ENCODE measurements around the gene FARS2. TPM values are rescaled to one million over a fixed set of nuclear protein-coding genes. Genes with fewer than 3 reads are reported as not detected.

FARS2 gene
- total RNA-seq, 1 donor from 2014 or later: 11.8 TPM

- H3K27me3 Mint-ChIP-seq (ENCODE audit: low read depth): no peaks in the 10 kb centered on the region
- no peak for DNase-seq (ENCODE audit: low spot score)
- H3K4me1 Mint-ChIP-seq (ENCODE audit: low read depth): no peaks in the 10 kb centered on the region
- no peak overlapping the region for H3K4me3 Mint-ChIP-seq (ENCODE audit: unreplicated experiment)
- peaks cover 1% of the 10 kb centered on the region for H3K36me3 Mint-ChIP-seq (ENCODE audit: low read depth)
- no peak overlapping the region for H3K27ac Mint-ChIP-seq (ENCODE audit: unreplicated experiment)
- no peak for TF ChIP-seq CTCF (IDR thresholded peaks at IDR 0.05)
- H3K9me3 Mint-ChIP-seq (ENCODE audit: low read depth): no peaks in the 10 kb centered on the region
Measured at GRCh38 chr6:5427586-5427985, 166.3 kb downstream of the FARS2 start.

GRCh38 chr6:5433324-5433723 lies 172.0 kb downstream of the FARS2 start:
- Mint-ChIP-seq H3K27me3 (ENCODE audit: low read depth) (no peaks in the 10 kb centered on the region), H3K9me3 (ENCODE audit: low read depth) (peaks cover 9% of the 10 kb centered on the region), H3K36me3 (ENCODE audit: low read depth) (peaks cover 4% of the 10 kb centered on the region), H3K27ac (ENCODE audit: unreplicated experiment) (no peak overlapping the region), H3K4me1 (ENCODE audit: low read depth) (peaks cover 18% of the 10 kb centered on the region), H3K4me3 (ENCODE audit: unreplicated experiment) (no peak overlapping the region)
- no peak for DNase-seq (ENCODE audit: low spot score)
- no peak for TF ChIP-seq CTCF (IDR thresholded peaks at IDR 0.05)

- Mint-ChIP-seq H3K4me1 (ENCODE audit: low read depth) (peaks cover 26% of the 10 kb centered on the region), H3K27ac (ENCODE audit: unreplicated experiment) (peak overlapping the region; percentile 83), H3K9me3 (ENCODE audit: low read depth) (peaks cover 9% of the 10 kb centered on the region), H3K4me3 (ENCODE audit: unreplicated experiment) (no peak overlapping the region), H3K27me3 (ENCODE audit: low read depth) (no peaks in the 10 kb centered on the region), H3K36me3 (ENCODE audit: low read depth) (peaks cover 6% of the 10 kb centered on the region)
- no peak for TF ChIP-seq CTCF (IDR thresholded peaks at IDR 0.05)
- DNase-seq (ENCODE audit: low spot score): no peak
Measured at GRCh38 chr6:5435449-5435848, 174.1 kb downstream of the FARS2 start.

GRCh38 chr6:5438922-5439584 lies 177.7 kb downstream of the FARS2 start:
- no peak for TF ChIP-seq CTCF (IDR thresholded peaks at IDR 0.05)
- Mint-ChIP-seq H3K4me1 (ENCODE audit: low read depth) (peaks cover 42% of the 10 kb centered on the region), H3K27me3 (ENCODE audit: low read depth) (no peaks in the 10 kb centered on the region), H3K36me3 (ENCODE audit: low read depth) (peaks cover 1% of the 10 kb centered on the region), H3K27ac (ENCODE audit: unreplicated experiment) (no peak overlapping the region), H3K4me3 (ENCODE audit: unreplicated experiment) (no peak overlapping the region), H3K9me3 (ENCODE audit: low read depth) (peaks cover 9% of the 10 kb centered on the region)
- no peak for DNase-seq (ENCODE audit: low spot score)

GRCh38 chr6:5439749-5440148 lies 178.4 kb downstream of the FARS2 start:
- H3K9me3 Mint-ChIP-seq (ENCODE audit: low read depth): peaks cover 9% of the 10 kb centered on the region
- H3K27ac Mint-ChIP-seq (ENCODE audit: unreplicated experiment): peak overlapping the region; percentile 9
- H3K27me3 Mint-ChIP-seq (ENCODE audit: low read depth): no peaks in the 10 kb centered on the region
- peaks cover 40% of the 10 kb centered on the region for H3K4me1 Mint-ChIP-seq (ENCODE audit: low read depth)
- peaks cover 1% of the 10 kb centered on the region for H3K36me3 Mint-ChIP-seq (ENCODE audit: low read depth)
- no peak for DNase-seq (ENCODE audit: low spot score)
- no peak overlapping the region for H3K4me3 Mint-ChIP-seq (ENCODE audit: unreplicated experiment)
- no peak for TF ChIP-seq CTCF (IDR thresholded peaks at IDR 0.05)

All from chondrocyte (in vitro differentiated cells).